Measurements from ENCODE around the gene ZBTB7B.

DNA sequence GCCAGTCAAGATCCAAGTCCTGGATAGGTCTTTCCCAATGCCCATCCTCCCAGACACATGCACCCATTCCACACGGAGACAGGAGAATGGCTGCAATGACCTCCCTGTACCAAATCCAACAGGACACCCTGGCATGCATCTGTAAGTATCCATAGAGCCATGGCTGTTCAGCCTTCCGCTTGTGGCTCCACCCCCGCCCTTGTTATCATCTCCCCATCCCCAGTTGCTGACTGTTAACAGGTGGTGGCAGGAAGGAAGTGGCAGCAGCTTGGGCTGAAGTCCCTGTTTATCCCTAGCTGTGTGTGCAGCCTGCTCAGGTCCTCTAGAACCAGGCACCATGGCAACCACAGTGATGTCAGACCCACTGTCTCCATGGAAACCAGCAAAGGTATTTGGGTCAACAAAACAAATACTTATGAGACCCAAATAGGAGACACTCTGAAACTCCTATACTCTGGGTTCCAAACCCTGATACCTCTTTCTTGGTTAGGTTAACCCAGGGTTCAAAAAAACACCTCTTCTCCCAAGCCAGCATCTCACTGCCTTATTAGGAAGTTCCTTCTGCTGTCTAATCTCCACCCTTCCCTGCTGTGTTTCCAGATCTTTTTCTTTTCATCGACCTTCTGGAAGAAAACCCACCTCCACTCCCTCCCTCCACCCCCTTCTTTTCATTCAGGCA, 47.4 kb upstream of the ZBTB7B start:
- TF ChIP-seq, protein P1, sequence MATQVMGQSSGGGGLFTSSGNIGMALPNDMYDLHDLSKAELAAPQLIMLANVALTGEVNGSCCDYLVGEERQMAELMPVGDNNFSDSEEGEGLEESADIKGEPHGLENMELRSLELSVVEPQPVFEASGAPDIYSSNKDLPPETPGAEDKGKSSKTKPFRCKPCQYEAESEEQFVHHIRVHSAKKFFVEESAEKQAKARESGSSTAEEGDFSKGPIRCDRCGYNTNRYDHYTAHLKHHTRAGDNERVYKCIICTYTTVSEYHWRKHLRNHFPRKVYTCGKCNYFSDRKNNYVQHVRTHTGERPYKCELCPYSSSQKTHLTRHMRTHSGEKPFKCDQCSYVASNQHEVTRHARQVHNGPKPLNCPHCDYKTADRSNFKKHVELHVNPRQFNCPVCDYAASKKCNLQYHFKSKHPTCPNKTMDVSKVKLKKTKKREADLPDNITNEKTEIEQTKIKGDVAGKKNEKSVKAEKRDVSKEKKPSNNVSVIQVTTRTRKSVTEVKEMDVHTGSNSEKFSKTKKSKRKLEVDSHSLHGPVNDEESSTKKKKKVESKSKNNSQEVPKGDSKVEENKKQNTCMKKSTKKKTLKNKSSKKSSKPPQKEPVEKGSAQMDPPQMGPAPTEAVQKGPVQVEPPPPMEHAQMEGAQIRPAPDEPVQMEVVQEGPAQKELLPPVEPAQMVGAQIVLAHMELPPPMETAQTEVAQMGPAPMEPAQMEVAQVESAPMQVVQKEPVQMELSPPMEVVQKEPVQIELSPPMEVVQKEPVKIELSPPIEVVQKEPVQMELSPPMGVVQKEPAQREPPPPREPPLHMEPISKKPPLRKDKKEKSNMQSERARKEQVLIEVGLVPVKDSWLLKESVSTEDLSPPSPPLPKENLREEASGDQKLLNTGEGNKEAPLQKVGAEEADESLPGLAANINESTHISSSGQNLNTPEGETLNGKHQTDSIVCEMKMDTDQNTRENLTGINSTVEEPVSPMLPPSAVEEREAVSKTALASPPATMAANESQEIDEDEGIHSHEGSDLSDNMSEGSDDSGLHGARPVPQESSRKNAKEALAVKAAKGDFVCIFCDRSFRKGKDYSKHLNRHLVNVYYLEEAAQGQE (IDR thresholded peaks at IDR 0.05; ENCODE audit: insufficient read depth in 1 of 2, low read depth in 2 of 2, low read length in 2 of 2), result no peak
- no peak for TF ChIP-seq POLR2AphosphoS5 (IDR thresholded peaks at IDR 0.05; ENCODE audit: low read depth, low read length)
